Parathyroid adenoma (tissue), 2 donors: ENCODE results near the gene PCGF2.

Experiments used
- H2AFZ ChIP-seq: fragments of 300-600 bp; sonication (generic); one replicate; pipeline ENCODE4 v1.7.0; 2017; ENCODE audit warnings: antibody characterized with exemption, mild to moderate bottlenecking
- H3K27ac ChIP-seq: fragments of 300-600 bp; sonication (generic); one replicate; pipeline ENCODE4 v1.7.0; 2017
- H3K27me3 ChIP-seq: fragments of 300-600 bp; sonication (generic); one replicate; pipeline ENCODE4 v1.7.0; 2017; ENCODE audit warnings: low read length; ENCODE audit not compliant: control insufficient read depth, insufficient read depth
- H3K36me3 ChIP-seq: fragments of 300-600 bp; sonication (generic); one replicate; pipeline ENCODE4 v1.7.0; 2017; ENCODE audit warnings: low read length; ENCODE audit not compliant: control insufficient read depth, insufficient read depth
- H3K4me1 ChIP-seq: fragments of 300-600 bp; sonication (generic); one replicate; pipeline ENCODE4 v1.7.0; 2017; ENCODE audit warnings: control low read depth
- H3K4me2 ChIP-seq: fragments of 300-600 bp; sonication (generic); one replicate; pipeline ENCODE4 v1.7.0; 2017; ENCODE audit warnings: low read length
- H3K4me3 ChIP-seq: fragments of 300-600 bp; sonication (generic); one replicate; pipeline ENCODE4 v1.7.0; 2017; ENCODE audit warnings: low read depth, low read length
- H3K79me2 ChIP-seq: fragments of 300-600 bp; sonication (generic); one replicate; pipeline ENCODE4 v1.7.0; 2017; ENCODE audit warnings: control low read depth
- H3K9ac ChIP-seq: fragments of 300-600 bp; sonication (generic); one replicate; pipeline ENCODE4 v1.7.0; 2017; ENCODE audit warnings: mild to moderate bottlenecking
- H3K9me3 ChIP-seq: fragments of 300-600 bp; sonication (generic); one replicate; pipeline ENCODE4 v1.7.0; 2017; ENCODE audit warnings: low read length; ENCODE audit not compliant: control insufficient read depth
- TF ChIP-seq, protein P1 (sequence below): fragments of 300-600 bp; sonication (generic); IDR thresholded peaks from one replicate; pipeline ENCODE4 v1.7.0; 2017; ENCODE audit warnings: antibody characterized with exemption, mild to moderate bottlenecking
- donor health status: primary hyperparathyroidism.

Gene PCGF2

DNA sequence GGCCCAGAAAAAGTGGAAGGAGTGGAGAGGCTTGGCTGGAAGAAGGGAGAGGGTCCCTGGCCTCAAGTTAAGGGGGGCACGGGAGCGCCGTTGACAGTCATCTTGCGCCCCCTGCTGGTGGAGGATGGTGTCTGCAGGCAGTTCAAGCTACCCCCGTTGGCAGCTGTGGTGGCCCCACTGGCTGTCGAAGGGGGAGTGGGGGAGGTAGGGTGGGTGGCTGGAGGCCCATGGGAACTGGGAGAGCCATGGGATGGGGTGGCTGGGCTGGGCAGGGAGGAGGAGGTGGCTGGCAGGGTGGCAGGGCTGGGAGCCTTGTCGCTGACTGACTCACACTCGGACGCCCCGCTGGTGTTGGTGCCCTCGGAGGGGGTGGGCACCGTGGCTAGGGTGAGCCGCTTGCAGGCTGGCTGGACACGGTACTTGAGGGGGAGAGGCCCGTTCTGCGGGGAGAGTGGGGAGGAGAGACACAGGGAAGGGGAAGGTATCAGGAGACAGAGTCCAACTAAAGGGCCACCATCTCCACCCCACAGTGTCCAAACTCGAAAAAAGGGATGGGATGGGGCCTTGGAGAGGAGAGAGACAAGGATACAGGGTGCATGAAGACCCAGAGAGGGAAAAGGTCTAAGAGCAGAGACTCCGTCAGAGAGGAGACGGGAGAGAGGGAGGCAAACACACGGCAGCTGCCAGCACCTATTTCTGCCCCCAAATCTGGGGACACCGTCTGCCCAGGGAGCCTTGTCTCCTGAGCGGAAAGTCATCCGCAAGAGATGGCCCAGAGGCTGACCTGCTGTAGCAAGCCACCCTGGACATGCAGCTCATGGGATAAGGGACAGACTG, 12.8 kb downstream of the PCGF2 start:
- no peaks in the 10 kb centered on the region for H3K9me3 ChIP-seq
- H3K4me3 ChIP-seq = no peak overlapping the region
- no peaks in the 10 kb centered on the region for H3K27me3 ChIP-seq
- no peaks in the 10 kb centered on the region for H3K36me3 ChIP-seq
- no peak overlapping the region for H3K4me2 ChIP-seq
- H3K79me2 ChIP-seq = peaks cover 3% of the 10 kb centered on the region
- no peak overlapping the region for H2AFZ ChIP-seq
- H3K27ac ChIP-seq = no peak overlapping the region
- peaks cover 19% of the 10 kb centered on the region for H3K4me1 ChIP-seq
- no peak overlapping the region for H3K9ac ChIP-seq
- TF ChIP-seq, protein P1, sequence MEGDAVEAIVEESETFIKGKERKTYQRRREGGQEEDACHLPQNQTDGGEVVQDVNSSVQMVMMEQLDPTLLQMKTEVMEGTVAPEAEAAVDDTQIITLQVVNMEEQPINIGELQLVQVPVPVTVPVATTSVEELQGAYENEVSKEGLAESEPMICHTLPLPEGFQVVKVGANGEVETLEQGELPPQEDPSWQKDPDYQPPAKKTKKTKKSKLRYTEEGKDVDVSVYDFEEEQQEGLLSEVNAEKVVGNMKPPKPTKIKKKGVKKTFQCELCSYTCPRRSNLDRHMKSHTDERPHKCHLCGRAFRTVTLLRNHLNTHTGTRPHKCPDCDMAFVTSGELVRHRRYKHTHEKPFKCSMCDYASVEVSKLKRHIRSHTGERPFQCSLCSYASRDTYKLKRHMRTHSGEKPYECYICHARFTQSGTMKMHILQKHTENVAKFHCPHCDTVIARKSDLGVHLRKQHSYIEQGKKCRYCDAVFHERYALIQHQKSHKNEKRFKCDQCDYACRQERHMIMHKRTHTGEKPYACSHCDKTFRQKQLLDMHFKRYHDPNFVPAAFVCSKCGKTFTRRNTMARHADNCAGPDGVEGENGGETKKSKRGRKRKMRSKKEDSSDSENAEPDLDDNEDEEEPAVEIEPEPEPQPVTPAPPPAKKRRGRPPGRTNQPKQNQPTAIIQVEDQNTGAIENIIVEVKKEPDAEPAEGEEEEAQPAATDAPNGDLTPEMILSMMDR = peak; percentile 93

DNA sequence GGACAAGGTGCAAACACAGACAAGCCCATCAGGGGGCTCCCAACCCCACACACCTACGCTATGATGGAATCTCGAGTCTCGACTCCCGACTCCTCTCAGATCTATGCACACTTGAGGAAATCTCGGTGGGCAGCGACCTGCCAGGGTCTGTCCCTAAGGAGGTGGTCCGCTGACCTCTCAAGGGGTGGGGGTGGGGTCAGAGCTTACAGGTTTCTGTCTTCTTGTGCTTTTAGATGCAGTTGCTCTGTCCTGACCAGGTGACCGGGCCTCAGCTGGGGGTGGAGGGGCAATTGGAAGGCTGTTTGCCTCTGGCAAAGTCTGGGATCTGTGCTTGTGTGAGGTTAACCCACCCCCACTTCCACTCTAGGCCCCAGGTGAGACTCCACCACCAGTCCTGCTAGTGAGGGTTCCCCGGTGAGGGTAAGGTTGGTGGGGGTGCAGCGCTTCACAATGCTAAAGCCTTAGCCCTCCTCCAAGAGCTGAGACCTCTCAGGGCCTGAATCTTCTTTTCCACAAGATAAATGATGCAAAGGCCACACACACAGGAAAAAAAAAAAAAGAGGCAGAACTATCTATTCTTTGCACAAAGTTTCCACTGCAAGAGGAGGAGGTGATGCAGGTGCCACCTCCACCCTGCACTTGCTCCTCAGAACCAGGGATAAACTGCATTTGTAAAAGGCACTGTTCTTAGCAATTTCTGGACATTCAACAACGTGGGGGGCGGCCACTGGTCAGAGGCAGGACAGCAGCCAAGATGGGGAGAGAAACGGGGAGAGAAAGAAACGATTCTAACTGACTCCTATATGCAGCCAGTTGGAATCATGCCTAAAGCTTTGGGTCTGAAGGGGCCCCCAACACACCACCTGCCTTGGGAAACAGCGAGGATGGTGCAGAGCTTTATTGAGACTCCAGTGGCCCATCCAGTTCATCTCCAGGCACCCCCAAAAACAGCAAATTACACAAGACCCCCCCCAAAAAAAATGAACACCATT, 13.9 kb downstream of the PCGF2 start:
- no peaks in the 10 kb centered on the region for H3K27me3 ChIP-seq
- peaks cover 19% of the 10 kb centered on the region for H3K4me1 ChIP-seq
- H3K4me2 ChIP-seq = no peak overlapping the region
- no peaks in the 10 kb centered on the region for H3K36me3 ChIP-seq
- H3K27ac ChIP-seq = no peak overlapping the region
- no peak overlapping the region for H3K9ac ChIP-seq
- H3K79me2 ChIP-seq = no peaks in the 10 kb centered on the region
- TF ChIP-seq, protein P1 = peak; percentile 19
- H2AFZ ChIP-seq = no peak overlapping the region
- H3K4me3 ChIP-seq = no peak overlapping the region
- no peaks in the 10 kb centered on the region for H3K9me3 ChIP-seq

DNA sequence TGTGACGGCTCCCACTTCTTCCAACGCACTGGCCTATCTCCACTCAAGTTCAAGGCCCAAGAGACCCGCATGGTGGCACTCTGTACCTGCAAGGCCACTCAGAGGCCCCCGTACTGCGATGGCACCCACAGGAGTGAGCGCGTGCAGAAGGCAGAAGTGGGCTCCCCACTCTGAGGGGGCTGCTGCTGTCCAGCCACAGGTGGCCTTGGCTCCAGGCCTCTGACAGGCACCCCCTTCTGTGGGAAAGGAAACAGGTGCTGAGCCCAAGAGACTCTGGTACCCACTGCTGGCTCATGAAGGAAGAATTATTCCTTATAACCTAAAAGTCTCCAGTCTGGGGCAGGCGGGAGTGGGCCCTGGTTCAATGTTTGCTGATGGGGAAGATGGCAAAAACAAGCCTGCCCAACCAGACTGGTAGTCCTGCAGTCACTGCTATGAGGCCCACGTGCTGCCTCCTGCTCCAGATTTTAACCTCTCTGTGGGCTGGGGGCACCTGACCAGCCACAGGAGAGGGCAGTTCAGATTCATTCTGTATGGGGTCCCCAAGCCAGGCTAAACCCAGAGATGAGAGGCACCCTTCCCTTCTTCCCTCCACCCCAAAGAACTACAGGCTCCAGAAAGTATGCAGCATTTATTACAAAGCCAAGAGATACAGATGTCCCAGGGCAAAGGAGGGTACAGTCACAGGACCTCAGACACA, 14.7 kb downstream of the PCGF2 start:
- Histone ChIP-seq H2AFZ (no peak overlapping the region), H3K4me3 (no peak overlapping the region), H3K9me3 (no peaks in the 10 kb centered on the region), H3K4me2 (no peak overlapping the region), H3K9ac (no peak overlapping the region), H3K27ac (no peak overlapping the region), H3K79me2 (no peaks in the 10 kb centered on the region), H3K27me3 (no peaks in the 10 kb centered on the region), H3K4me1 (peaks cover 19% of the 10 kb centered on the region), H3K36me3 (no peaks in the 10 kb centered on the region)
- TF ChIP-seq, protein P1 = no peak

DNA sequence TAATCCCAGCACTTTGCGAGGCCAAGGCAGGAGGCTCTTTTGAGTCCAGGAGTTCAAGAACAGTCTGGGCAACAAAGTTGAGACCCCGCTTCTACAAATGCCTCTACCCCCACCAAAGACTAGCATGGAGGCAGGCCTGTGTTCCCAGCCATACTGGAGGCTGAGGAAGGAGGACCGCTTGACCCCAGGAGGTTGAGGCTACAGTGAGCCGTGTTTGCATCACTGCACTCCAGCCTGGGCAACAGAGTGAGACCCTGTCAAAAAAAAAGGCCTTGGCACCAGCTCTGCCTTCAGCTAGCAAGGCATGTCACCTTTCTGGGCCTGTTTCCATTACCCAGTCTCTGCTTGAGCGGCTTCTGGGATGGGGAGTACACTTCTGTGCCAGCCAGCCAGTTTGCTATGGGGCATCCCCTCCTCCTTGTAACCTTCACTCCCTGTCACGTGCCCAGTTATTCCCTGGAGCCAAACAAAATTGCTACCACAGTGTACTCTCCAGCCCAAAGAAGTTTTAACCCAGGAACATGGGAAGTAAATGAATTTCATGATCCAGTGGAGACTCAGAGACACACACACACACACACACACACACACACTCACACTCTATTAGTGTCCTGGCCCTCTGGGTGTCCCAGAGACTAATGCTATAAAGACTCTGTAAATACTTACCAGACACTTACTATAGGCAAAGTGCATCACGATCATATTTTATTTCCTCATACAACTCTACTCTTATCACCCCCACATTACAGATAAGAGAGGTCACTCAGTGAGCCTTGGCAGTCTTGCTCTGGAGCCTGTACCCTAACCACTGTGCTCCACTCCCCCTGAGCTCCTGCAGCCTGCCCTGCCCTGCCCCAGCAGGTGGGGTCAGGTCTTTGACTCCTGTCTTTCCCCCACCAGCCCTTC, 15.5 kb downstream of the PCGF2 start:
- H3K4me3 ChIP-seq = no peak overlapping the region

More for the DNA sequence above, 15.5 kb downstream of the PCGF2 start:
- Histone ChIP-seq H2AFZ (no peak overlapping the region), H3K36me3 (no peaks in the 10 kb centered on the region), H3K4me1 (peaks cover 19% of the 10 kb centered on the region), H3K9me3 (no peaks in the 10 kb centered on the region), H3K27ac (no peak overlapping the region), H3K79me2 (no peaks in the 10 kb centered on the region), H3K4me2 (no peak overlapping the region), H3K9ac (no peak overlapping the region), H3K27me3 (no peaks in the 10 kb centered on the region)
- TF ChIP-seq, protein P1 = no peak
